HuH-7 (cell line): Measurements from ENCODE around the gene ATRN.
"Not testable (repeated sequence)": the region's sequence is repeated elsewhere in the genome, so short reads cannot be mapped to it uniquely, and the experiment has no call there.

Source experiments
- DNase-seq: peaks from one replicate; pipeline ENCODE4 v3.0.0; 2011; ENCODE audit warnings: low spot score

The ATRN gene

DNA sequence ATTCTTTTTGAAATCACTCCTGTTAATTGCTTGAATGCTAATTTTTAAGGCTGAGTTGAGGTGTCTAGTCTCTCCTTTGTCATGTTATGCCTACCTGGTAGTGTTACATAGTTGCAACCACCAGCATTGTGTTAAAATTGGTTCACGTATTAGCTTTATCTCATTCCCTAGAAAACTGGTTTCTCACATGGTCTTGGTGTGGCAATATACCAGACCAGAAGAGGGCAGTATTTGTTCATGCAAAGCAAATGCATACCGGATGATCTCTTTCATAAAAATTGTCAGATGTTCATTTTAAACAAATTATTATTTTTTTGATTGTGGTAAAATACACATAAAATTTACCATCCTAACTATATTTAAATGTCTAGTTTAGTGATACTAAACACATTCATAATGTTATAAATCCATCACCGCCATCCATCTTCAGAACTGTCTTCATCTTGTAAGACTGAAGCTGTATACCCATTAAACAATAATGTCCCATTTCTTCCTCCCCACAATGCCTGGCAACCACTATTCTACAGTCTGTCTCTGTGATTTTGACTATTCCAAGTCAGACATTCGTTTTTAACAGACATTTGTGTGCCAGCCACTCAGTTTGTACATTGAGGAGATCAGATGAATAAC, 92.8 kb downstream of the ATRN start:
- peak; percentile 60 for DNase-seq

DNA sequence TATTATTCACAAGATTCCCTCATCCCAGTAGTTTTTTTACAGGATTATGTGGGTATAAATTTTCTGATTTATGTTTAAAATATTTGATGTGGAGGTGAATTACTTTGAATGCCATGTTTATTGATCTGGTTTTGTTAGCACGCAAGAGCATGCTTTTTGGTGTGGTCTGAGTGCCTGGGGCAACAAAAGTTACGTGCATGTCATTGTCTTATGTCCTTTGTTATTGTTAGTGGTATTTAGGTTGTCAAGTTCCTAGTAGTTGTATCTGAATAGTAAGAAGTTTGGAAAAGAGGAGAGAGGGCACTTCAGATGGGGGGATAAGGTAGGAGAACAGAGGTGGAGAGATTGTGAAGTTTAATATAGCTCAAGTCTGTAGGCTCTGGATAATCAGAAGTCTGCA, 95.0 kb downstream of the ATRN start:
- DNase-seq: no peak

GRCh38 chr20:3572151-3572550, 101.3 kb downstream of the ATRN start:
- no peak for DNase-seq

DNA sequence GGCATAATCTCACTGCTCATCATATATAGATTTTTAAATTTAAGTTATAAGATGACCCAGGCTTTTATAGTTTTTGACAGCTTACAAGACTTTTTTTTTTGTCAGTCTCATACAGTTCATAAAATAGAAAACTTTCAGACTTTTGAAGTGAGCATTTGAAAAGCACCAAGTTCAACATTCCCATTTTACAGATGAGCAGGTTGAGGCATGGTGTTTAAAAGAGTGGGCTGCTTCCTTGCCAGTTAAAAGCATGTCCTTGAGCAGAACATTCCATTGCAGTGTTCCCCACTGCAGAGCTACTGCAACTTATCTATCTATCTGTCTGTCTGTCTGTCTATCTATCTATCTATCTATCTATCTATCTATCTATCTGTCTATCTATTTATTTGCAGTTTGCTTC, 105.5 kb downstream of the ATRN start:
- DNase-seq: no peak

DNA sequence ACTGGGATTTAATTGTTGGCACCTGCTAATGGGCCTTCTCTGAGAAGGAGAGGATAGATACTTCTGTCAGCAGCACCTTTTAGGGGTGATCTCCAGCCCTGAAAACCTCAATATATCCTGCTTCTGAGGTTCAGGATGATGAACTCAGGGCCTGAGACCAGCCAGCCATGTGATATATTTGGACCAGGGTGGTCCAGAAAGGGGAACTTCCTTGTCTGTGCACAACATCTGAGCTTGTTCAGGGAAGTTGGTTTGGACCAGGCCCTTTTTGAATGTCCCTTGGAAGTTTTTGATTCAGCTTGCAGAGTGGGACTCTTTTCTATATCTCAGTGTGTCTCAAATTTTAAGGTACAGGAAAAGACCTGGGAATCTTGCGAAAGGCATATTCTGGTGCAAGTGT, 106.5 kb downstream of the ATRN start:
- no peak for DNase-seq

- no peak for DNase-seq
These were observed 109.6 kb downstream of the ATRN start for GRCh38 chr20:3580412-3580811.

- no peak for DNase-seq
These were observed 112.9 kb downstream of the ATRN start for GRCh38 chr20:3583765-3584164.

- no peak for DNase-seq
These were observed 115.3 kb downstream of the ATRN start for GRCh38 chr20:3586093-3586492.

DNA sequence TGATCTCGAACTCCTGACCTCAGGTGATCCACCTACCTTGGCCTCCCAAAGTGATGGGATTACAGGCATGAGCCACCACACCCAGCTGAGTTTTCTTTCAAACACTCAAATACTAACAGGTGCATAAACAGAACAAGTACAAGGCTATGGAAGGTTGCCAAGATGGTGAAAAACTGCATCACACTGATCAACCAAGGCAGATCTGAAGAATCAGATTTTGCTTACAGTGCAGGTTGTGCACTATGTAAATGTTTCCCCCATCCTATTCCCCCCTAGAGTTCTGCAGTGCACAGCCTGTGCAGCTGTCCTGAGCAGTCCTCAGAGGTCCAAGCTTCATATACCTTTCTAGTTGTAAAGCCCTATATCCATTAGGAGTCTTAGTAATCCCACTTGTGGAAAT, 119.3 kb downstream of the ATRN start:
- DNase-seq: no peak

GRCh38 chr20:3592931-3593330, 122.1 kb downstream of the ATRN start:
- DNase-seq: no peak

DNA sequence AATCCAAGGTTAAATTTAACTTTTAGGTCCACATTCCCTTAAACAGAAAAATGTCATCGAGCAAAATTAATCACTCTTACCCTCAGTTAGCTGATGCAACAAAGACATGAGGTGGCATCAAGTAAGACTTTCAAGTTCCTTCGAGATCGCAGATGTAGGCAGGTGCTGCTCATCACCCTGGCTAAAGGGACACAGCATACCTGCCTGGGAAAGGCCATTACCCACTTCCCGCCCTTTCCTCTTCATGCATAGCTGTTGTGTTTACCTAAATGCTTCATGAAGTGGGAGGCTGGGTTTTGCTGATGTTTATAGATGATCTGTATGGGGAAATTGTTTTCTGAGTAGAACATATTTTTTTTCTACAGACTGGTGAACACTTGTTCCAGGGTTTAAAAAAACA, 124.7 kb downstream of the ATRN start:
- no peak for DNase-seq

- no peak for DNase-seq
These were observed 132.3 kb downstream of the ATRN start for GRCh38 chr20:3603108-3603507.

DNA sequence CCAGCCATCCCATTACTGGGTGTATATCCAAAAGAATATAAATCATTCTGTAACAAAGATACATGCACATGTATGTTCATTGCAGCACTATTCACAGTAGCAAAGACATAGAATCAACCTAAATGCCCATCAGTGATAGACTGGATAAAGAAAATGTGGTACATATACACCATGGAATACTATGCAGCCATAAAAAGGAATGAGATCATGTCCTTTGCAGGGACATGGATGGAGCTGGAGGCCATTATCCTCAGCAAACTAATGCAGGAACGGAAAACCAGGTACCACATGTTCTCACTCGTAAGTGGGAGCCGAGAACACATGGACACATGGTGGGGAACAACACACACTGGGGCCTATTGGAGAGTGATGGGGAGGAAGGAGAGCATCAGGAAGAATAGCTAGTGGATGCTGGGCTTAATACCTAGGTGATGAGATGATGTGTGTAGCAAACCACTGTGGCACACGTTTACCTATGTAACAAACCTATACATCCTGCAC, 134.6 kb downstream of the ATRN start:
- not testable (repeated sequence) for DNase-seq

- no peak for DNase-seq
These were observed 135.2 kb downstream of the ATRN start for GRCh38 chr20:3606021-3606420.

GRCh38 chr20:3611901-3612300, 141.1 kb downstream of the ATRN start:
- no peak for DNase-seq

GRCh38 chr20:3612795-3613572, 142.2 kb downstream of the ATRN start:
- no peak for DNase-seq

DNA sequence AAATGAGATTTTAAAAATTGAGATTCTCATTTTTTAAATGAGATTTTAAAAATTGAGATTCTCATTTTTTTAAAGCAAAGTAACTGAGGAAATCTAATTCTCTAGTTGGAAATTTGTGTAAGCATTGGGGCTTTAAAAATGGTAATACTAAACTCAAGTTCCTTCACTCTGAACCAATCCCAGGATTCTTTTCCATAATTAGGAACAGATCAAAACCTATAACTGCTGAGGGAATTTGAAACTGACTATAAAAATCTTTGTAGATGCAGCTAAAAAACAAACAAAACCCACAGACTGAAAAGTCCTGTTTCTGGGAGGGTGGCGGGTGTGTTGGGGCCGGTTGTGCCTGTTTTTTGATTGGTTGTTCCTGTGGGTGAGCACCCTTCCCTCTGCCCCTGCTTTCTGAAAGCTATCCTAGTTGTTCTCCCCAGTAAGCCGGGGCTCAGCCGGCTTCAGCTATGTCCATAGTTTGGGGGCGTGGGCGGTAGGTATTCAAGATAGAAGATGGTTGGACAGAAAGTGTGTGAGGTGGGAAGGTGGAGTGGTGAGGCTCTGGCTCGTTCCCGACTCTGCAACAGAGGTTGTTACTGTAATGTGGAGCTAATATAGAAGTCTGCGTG, 143.1 kb downstream of the ATRN start:
- no peak for DNase-seq

DNA sequence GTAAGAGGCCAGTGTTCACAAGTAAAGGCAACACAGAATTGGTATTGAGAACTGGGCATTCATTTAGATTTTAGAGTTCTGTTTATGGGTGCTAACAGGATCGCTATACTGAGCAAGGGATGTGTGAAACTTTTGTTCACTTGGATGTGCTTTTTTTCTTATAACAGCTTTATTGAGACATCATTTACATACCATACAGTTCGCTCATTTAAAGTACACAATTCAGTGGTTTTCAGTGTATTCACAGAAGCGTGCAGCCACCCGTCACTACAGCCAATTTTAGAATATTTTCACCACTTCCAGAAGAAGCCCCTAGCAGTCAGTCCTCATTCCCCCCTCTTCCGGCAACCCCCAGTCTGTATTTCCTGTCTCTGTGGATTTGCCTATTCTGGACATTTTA, 143.6 kb downstream of the ATRN start:
- no peak for DNase-seq

GRCh38 chr20:3615171-3615840, 144.5 kb downstream of the ATRN start:
- not testable (repeated sequence) for DNase-seq

DNA sequence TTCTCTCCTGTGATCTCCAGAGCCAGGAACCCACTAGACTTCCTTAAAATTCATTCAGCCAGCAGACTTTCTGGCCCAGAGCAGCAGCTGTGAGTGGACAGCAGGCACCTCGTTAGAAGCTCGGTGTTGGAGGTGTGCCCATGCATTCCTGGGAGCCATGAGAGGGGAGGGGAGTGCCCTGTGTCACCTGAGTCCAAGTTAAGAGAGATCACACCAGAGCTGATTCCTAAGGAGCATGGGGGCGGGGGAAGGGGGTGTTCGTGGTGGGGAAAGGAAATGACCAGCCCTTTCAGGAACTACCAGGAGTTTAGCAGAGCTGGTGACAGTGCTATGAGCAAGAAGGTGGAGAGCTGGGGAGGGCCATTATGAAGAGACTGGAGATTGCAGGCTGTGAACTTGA, 145.4 kb downstream of the ATRN start:
- DNase-seq: no peak

DNA sequence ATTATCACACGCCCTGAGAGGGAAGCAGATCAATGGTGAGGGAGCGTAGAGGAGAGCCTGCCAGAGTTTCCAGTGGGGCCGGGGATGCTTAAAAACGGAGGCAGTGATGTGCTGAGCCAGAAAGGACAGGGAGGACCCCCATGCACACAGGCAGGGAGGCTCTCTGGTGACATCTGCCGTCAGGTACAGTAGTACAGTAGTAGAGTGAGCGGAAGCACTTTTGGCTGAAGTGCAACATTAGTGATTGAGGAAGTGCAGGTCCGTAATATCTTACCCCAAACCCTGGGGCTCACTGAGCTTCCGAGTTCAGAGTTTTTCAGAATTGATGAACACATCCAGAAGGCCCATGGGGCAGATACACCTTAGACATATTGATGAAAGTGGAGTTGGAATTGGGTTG, 150.3 kb downstream of the ATRN start:
- no peak for DNase-seq

DNA sequence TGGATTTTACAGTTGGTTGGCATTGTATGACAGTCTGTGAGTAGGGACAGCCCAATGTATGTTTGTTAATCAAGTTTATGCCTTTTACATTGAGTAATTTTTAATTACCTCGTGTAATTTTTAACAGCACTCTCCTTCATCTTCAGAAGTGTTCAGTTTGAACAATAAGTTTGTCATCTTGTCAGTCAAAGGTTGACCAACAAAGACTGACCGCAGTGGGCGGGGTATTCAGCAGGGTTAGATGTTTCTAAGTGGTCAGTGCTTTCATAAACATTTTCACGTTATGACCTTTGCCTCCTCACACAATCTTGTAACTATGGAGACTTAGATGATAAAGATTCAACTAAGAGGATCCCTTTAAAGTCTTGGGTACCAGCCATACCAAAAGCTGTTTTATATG, 151.6 kb downstream of the ATRN start:
- DNase-seq: no peak

GRCh38 chr20:3627476-3627875, 156.7 kb downstream of the ATRN start:
- no peak for DNase-seq
